Measurements from ENCODE around the gene QRSL1. TPM values are rescaled to one million over a fixed set of nuclear protein-coding genes. Genes with fewer than 3 reads are reported as not detected.

The QRSL1 gene
- total RNA-seq, 1 donor from 2014 or later = 9.8 TPM

DNA sequence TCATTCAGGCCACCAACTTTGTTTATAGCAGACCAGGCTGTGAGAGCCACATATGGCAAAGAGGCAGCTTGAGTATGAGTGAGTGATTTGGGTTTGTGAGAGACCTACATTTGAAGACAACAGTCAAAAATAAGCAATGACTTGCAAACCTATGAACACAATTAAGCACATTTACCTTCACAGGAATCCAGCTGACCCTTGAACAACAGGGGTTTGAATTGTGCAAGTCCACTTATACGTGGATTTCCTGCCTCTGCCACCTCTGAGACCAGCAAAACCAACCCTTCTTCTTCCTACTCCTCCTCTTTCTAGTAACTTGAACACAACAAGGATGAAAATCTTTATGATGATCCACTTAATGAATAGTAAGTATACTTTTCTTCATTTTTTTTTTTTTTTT lies 10.2 kb upstream of the QRSL1 start:
- DNase-seq (ENCODE audit: low read depth) (no peak), FAIRE-seq (peak; percentile 5)
- Histone ChIP-seq H3K36me3 (ENCODE audit: insufficient read depth, low read length) (no peaks in the 10 kb centered on the region), H3K4me1 (ENCODE audit: insufficient read depth, low read length) (no peaks in the 10 kb centered on the region), H3K9ac (ENCODE audit: low read length) (no peak overlapping the region), H3K9me3 (ENCODE audit: insufficient read depth, low read depth, low read length) (no peaks in the 10 kb centered on the region), H3K27me3 (ENCODE audit: insufficient read depth, low read length) (no peaks in the 10 kb centered on the region), H3K4me3 (ENCODE audit: insufficient read depth, low read depth, low read length) (no peak overlapping the region), H3K79me2 (ENCODE audit: insufficient read depth, low read length) (no peaks in the 10 kb centered on the region), H2AFZ (ENCODE audit: low read depth, low read length) (no peak overlapping the region), H3K27ac (ENCODE audit: low read depth, low read length) (no peak overlapping the region), H3K4me2 (ENCODE audit: low read length) (no peak overlapping the region), H4K20me1 (ENCODE audit: insufficient read depth, low read length) (no peaks in the 10 kb centered on the region)
- H3K36me3 Mint-ChIP-seq (ENCODE audit: low read depth, unreplicated experiment) = peaks cover 5% of the 10 kb centered on the region
- no peak overlapping the region for H3K27ac Mint-ChIP-seq (ENCODE audit: unreplicated experiment)
- no peaks in the 10 kb centered on the region for H3K27me3 Mint-ChIP-seq (ENCODE audit: low read depth, unreplicated experiment)
- H3K4me1 Mint-ChIP-seq (ENCODE audit: low read depth, unreplicated experiment) = peaks cover 7% of the 10 kb centered on the region
- H3K9me3 Mint-ChIP-seq (ENCODE audit: unreplicated experiment) = peaks cover 2% of the 10 kb centered on the region
- no peak overlapping the region for H3K4me3 Mint-ChIP-seq (ENCODE audit: unreplicated experiment)
- TF ChIP-seq, protein P1, sequence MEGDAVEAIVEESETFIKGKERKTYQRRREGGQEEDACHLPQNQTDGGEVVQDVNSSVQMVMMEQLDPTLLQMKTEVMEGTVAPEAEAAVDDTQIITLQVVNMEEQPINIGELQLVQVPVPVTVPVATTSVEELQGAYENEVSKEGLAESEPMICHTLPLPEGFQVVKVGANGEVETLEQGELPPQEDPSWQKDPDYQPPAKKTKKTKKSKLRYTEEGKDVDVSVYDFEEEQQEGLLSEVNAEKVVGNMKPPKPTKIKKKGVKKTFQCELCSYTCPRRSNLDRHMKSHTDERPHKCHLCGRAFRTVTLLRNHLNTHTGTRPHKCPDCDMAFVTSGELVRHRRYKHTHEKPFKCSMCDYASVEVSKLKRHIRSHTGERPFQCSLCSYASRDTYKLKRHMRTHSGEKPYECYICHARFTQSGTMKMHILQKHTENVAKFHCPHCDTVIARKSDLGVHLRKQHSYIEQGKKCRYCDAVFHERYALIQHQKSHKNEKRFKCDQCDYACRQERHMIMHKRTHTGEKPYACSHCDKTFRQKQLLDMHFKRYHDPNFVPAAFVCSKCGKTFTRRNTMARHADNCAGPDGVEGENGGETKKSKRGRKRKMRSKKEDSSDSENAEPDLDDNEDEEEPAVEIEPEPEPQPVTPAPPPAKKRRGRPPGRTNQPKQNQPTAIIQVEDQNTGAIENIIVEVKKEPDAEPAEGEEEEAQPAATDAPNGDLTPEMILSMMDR (IDR thresholded peaks at IDR 0.05; ENCODE audit: insufficient read depth, low read depth, low read length) = no peak
- no peak for TF ChIP-seq EZH2 (IDR thresholded peaks at IDR 0.05; ENCODE audit: insufficient read depth, low read length)

DNA sequence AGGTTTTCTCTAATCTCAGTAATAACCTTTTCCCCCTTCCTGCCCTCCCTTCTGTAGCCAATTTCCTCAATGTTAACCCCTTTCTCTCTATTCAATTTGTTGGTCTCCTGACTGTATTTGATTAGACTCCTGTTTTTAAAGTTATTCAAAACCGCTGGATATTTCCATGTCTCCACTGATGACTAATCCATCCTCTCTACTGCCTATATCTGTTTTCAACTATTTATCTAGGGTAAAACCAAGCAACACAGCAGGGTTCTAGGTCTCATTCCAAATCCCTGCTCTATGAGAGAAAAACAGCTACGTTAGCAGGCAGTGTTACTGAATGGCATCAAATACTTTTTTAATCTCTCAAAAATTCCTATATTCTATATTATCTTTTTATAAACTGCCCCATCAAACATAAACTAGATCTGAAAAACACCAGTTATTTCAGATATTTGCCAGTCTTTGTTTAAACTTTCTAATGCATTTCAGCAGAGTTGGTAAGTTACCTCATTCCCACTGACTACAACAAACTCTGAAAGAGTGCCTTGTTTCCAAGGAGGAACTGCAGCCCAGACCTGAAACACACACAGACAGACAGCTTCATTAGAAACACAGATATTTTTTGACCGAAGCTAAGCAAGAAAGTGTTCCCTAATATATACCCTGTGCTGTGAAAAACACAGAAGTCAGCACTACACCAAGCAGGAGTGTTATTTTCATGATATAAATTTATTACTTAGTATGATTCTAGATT lies 8.3 kb upstream of the QRSL1 start:
- Histone ChIP-seq H3K9ac (ENCODE audit: low read length) (no peak overlapping the region), H3K4me3 (ENCODE audit: insufficient read depth, low read depth, low read length) (no peak overlapping the region), H3K27me3 (ENCODE audit: insufficient read depth, low read length) (no peaks in the 10 kb centered on the region), H3K36me3 (ENCODE audit: insufficient read depth, low read length) (no peaks in the 10 kb centered on the region), H3K79me2 (ENCODE audit: insufficient read depth, low read length) (no peaks in the 10 kb centered on the region), H4K20me1 (ENCODE audit: insufficient read depth, low read length) (no peaks in the 10 kb centered on the region), H3K27ac (ENCODE audit: low read depth, low read length) (peak overlapping the region; percentile 27), H3K9me3 (ENCODE audit: insufficient read depth, low read depth, low read length) (no peaks in the 10 kb centered on the region), H3K4me2 (ENCODE audit: low read length) (peak overlapping the region; percentile 11), H2AFZ (ENCODE audit: low read depth, low read length) (no peak overlapping the region), H3K4me1 (ENCODE audit: insufficient read depth, low read length) (no peaks in the 10 kb centered on the region)
- Mint-ChIP-seq H3K27me3 (ENCODE audit: low read depth, unreplicated experiment) (no peaks in the 10 kb centered on the region), H3K36me3 (ENCODE audit: low read depth, unreplicated experiment) (peaks cover 5% of the 10 kb centered on the region), H3K9me3 (ENCODE audit: unreplicated experiment) (peaks cover 2% of the 10 kb centered on the region), H3K27ac (ENCODE audit: unreplicated experiment) (peak overlapping the region; percentile 34), H3K4me1 (ENCODE audit: low read depth, unreplicated experiment) (peaks cover 9% of the 10 kb centered on the region), H3K4me3 (ENCODE audit: unreplicated experiment) (no peak overlapping the region)
- FAIRE-seq (no peak), DNase-seq (ENCODE audit: low read depth) (peak; percentile 47)
- TF ChIP-seq, protein P1 (IDR thresholded peaks at IDR 0.05; ENCODE audit: insufficient read depth, low read depth, low read length) = no peak
- no peak for TF ChIP-seq EZH2 (IDR thresholded peaks at IDR 0.05; ENCODE audit: insufficient read depth, low read length)

DNA sequence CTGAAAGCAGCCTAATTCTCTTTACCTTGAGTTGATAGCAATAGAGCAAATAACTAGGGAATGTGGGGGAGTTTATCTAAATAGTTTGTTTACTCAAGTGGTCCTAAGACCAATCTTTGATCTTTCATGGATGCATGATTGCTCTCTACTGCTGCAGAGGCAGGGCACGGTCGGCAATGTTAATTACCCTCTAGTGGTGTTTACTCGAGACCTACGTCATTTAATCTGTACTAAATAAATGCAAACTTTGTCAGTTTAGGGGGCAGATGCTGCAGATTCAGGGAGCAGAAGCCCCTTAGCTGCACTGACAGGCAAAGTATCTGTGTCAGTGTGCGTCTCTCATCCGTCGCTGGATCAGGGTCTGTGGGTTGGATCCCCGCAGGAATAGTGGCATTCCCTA lies 7.0 kb upstream of the QRSL1 start:
- H3K4me3 Mint-ChIP-seq (ENCODE audit: unreplicated experiment) = no peak overlapping the region
- no peaks in the 10 kb centered on the region for H3K27me3 Mint-ChIP-seq (ENCODE audit: low read depth, unreplicated experiment)
- H3K4me1 ChIP-seq (ENCODE audit: insufficient read depth, low read length) = no peaks in the 10 kb centered on the region
- DNase-seq (ENCODE audit: low read depth) = no peak
- H3K4me1 Mint-ChIP-seq (ENCODE audit: low read depth, unreplicated experiment) = peaks cover 9% of the 10 kb centered on the region
- no peak for FAIRE-seq
- no peak overlapping the region for H2AFZ ChIP-seq (ENCODE audit: low read depth, low read length)
- peaks cover 2% of the 10 kb centered on the region for H3K9me3 Mint-ChIP-seq (ENCODE audit: unreplicated experiment)
- no peak overlapping the region for H3K27ac ChIP-seq (ENCODE audit: low read depth, low read length)
- H3K27me3 ChIP-seq (ENCODE audit: insufficient read depth, low read length) = no peaks in the 10 kb centered on the region
- H3K9ac ChIP-seq (ENCODE audit: low read length) = no peak overlapping the region
- H3K4me2 ChIP-seq (ENCODE audit: low read length) = no peak overlapping the region
- H3K79me2 ChIP-seq (ENCODE audit: insufficient read depth, low read length) = no peaks in the 10 kb centered on the region
- no peaks in the 10 kb centered on the region for H3K9me3 ChIP-seq (ENCODE audit: insufficient read depth, low read depth, low read length)
- no peaks in the 10 kb centered on the region for H3K36me3 ChIP-seq (ENCODE audit: insufficient read depth, low read length)
- no peak overlapping the region for H3K27ac Mint-ChIP-seq (ENCODE audit: unreplicated experiment)
- H3K36me3 Mint-ChIP-seq (ENCODE audit: low read depth, unreplicated experiment) = peaks cover 4% of the 10 kb centered on the region
- TF ChIP-seq, protein P1 (IDR thresholded peaks at IDR 0.05; ENCODE audit: insufficient read depth, low read depth, low read length) = no peak
- no peak for TF ChIP-seq EZH2 (IDR thresholded peaks at IDR 0.05; ENCODE audit: insufficient read depth, low read length)
- H3K4me3 ChIP-seq (ENCODE audit: insufficient read depth, low read depth, low read length) = no peak overlapping the region
- no peaks in the 10 kb centered on the region for H4K20me1 ChIP-seq (ENCODE audit: insufficient read depth, low read length)

Measured in astrocyte (in vitro differentiated cells and primary cell).